ENCODE measurements around the gene MLST8.

MLST8 gene

GRCh38 chr16:2174396-2175131, 30.7 kb upstream of the MLST8 start:
- TF ChIP-seq TAF1 (IDR thresholded peaks at IDR 0.05; ENCODE audit: low read depth), result no peak
- no peak for TF ChIP-seq EGR1 (IDR thresholded peaks at IDR 0.05)
- TF ChIP-seq TCF12 (IDR thresholded peaks at IDR 0.05; ENCODE audit: low read depth), result no peak
- no peak for TF ChIP-seq USF1 (IDR thresholded peaks at IDR 0.05)
- TF ChIP-seq NFIC (IDR thresholded peaks at IDR 0.05), result peak; percentile 8; the same call in 1 of the 2 replicates
- TF ChIP-seq CEBPB (IDR thresholded peaks at IDR 0.05), result peak; percentile 35; the same call in 1 of the 2 replicates
- TF ChIP-seq YY1 (IDR thresholded peaks at IDR 0.05; ENCODE audit: low read depth), result no peak
- TF ChIP-seq EP300 (IDR thresholded peaks at IDR 0.05; ENCODE audit: borderline replicate concordance), result no peak

GRCh38 chr16:2175454-2175853, 29.8 kb upstream of the MLST8 start:
- TF ChIP-seq ZBTB7A (IDR thresholded peaks at IDR 0.05; ENCODE audit: low read depth), result no peak
- no peak for TF ChIP-seq TAF1 (IDR thresholded peaks at IDR 0.05; ENCODE audit: low read depth)
- no peak for TF ChIP-seq REST (IDR thresholded peaks at IDR 0.05; ENCODE audit: low read depth)
- no peak for TF ChIP-seq YY1 (IDR thresholded peaks at IDR 0.05; ENCODE audit: low read depth)
- TF ChIP-seq EP300 (IDR thresholded peaks at IDR 0.05; ENCODE audit: borderline replicate concordance), result no peak
- TF ChIP-seq CREB1 (IDR thresholded peaks at IDR 0.05; ENCODE audit: low read depth), result no peak
- TF ChIP-seq MAX (IDR thresholded peaks at IDR 0.05), result no peak
- TF ChIP-seq TCF12 (IDR thresholded peaks at IDR 0.05; ENCODE audit: low read depth), result no peak
- TF ChIP-seq USF1 (IDR thresholded peaks at IDR 0.05), result no peak
- no peak for TF ChIP-seq TEAD4 (IDR thresholded peaks at IDR 0.05)
- TF ChIP-seq CEBPB (IDR thresholded peaks at IDR 0.05), result no peak
- TF ChIP-seq NFIC (IDR thresholded peaks at IDR 0.05), result no peak

GRCh38 chr16:2176047-2176446, 29.2 kb upstream of the MLST8 start:
- no peak for TF ChIP-seq RAD21 (IDR thresholded peaks at IDR 0.05; ENCODE audit: low read depth)
- no peak for TF ChIP-seq REST (IDR thresholded peaks at IDR 0.05; ENCODE audit: low read depth)

- TF ChIP-seq USF1 (IDR thresholded peaks at IDR 0.05), result no peak
- TF ChIP-seq TCF12 (IDR thresholded peaks at IDR 0.05; ENCODE audit: low read depth), result no peak
- no peak for TF ChIP-seq NFIC (IDR thresholded peaks at IDR 0.05)
- TF ChIP-seq CEBPB (IDR thresholded peaks at IDR 0.05), result no peak
- TF ChIP-seq TEAD4 (IDR thresholded peaks at IDR 0.05), result no peak
- no peak for TF ChIP-seq ZBTB7A (IDR thresholded peaks at IDR 0.05; ENCODE audit: low read depth)
- TF ChIP-seq TAF1 (IDR thresholded peaks at IDR 0.05; ENCODE audit: low read depth), result no peak
- no peak for TF ChIP-seq FOXM1 (IDR thresholded peaks at IDR 0.05; ENCODE audit: borderline replicate concordance, low read depth)
- no peak for TF ChIP-seq MAX (IDR thresholded peaks at IDR 0.05)
- no peak for TF ChIP-seq CREB1 (IDR thresholded peaks at IDR 0.05; ENCODE audit: low read depth)
- no peak for TF ChIP-seq REST (IDR thresholded peaks at IDR 0.05; ENCODE audit: low read depth)
- TF ChIP-seq YY1 (IDR thresholded peaks at IDR 0.05; ENCODE audit: low read depth), result no peak
- no peak for TF ChIP-seq EP300 (IDR thresholded peaks at IDR 0.05; ENCODE audit: borderline replicate concordance)
- TF ChIP-seq RAD21 (IDR thresholded peaks at IDR 0.05; ENCODE audit: low read depth), result no peak
- TF ChIP-seq EGR1 (IDR thresholded peaks at IDR 0.05), result no peak
Observed at GRCh38 chr16:2177101-2177500, 28.2 kb upstream of the MLST8 start.

All from Ishikawa (cell line).